ENCODE data around the gene BIN1. TPM values are rescaled to one million over a fixed set of nuclear protein-coding genes. Genes with fewer than 3 reads are reported as not detected.

BIN1 gene
- polyA plus RNA-seq, 1 of the 3 experiments (the other 2 are of a cell fraction): 40.3 TPM

GRCh38 chr2:127011796-127012195 lies 95.2 kb downstream of the BIN1 start:
- Histone ChIP-seq H3K4me1 (ENCODE audit: control insufficient read depth in 1 of 2, insufficient read depth in 2 of 2, low read depth in 1 of 2, low read length in 1 of 2) (peaks cover 3 to 10% of the 10 kb centered on the region in 2 experiments; a peak in 2 of 4 replicates), H2AFZ (ENCODE audit: low read depth) (no peak overlapping the region), H3K9ac (no peak overlapping the region), H3K27ac (ENCODE audit: low read depth in 2 of 2, low read length in 1 of 2) (no peak overlapping the region), H3K79me2 (ENCODE audit: insufficient read depth) (no peaks in the 10 kb centered on the region), H4K20me1 (ENCODE audit: insufficient read depth) (no peaks in the 10 kb centered on the region), H3K9me3 (no peaks in the 10 kb centered on the region), H3K27me3 (ENCODE audit: insufficient read depth) (peaks cover 7% of the 10 kb centered on the region; the same call in 1 of the 2 replicates), H3K4me3 (ENCODE audit: low read depth in 2 of 2, low read length in 1 of 2) (no peak overlapping the region), H3K36me3 (replicated peaks in 1 of 2; ENCODE audit: control insufficient read depth in 1 of 2, insufficient read depth in 2 of 2, low read length in 1 of 2) (no peaks in the 10 kb centered on the region), H3F3A (replicated peaks; ENCODE audit: insufficient read depth) (no peaks in the 10 kb centered on the region), H3K4me2 (no peak overlapping the region), H3K9me2 (no peaks in the 10 kb centered on the region)
- ChIA-PET POLR2A (no interaction called here), CTCF (interaction anchor here (2.3 kb wide), 1 partner anchor 13 kb away, joined by 6 read pairs; no protein-coding TSS in a partner anchor)
- no peak for DNase-seq
- WGBS (ENCODE audit: low lambda C conversion rate): 49% methylated on average over 8 of the region's 8 CpGs
- TF ChIP-seq CHD2 (IDR thresholded peaks at IDR 0.05; ENCODE audit: low read length, partially characterized antibody): no peak
- TF ChIP-seq FOXM1 (IDR thresholded peaks at IDR 0.05; ENCODE audit: low read depth): no peak
- no peak for TF ChIP-seq TEAD4 (IDR thresholded peaks at IDR 0.05; ENCODE audit: borderline replicate concordance, insufficient read depth)
- no peak for TF ChIP-seq USF2 (IDR thresholded peaks at IDR 0.05; ENCODE audit: borderline replicate concordance, low read depth, low read length)
- no peak for TF ChIP-seq NRF1 (IDR thresholded peaks at IDR 0.05; ENCODE audit: low read depth, low read length)

GRCh38 chr2:127011231-127011661 lies 95.7 kb downstream of the BIN1 start:
- Histone ChIP-seq H3K9me2 (no peaks in the 10 kb centered on the region), H3K36me3 (replicated peaks in 1 of 2; ENCODE audit: control insufficient read depth in 1 of 2, insufficient read depth in 2 of 2, low read length in 1 of 2) (no peaks in the 10 kb centered on the region), H3K4me1 (ENCODE audit: control insufficient read depth in 1 of 2, insufficient read depth in 2 of 2, low read depth in 1 of 2, low read length in 1 of 2) (peaks cover 3 to 10% of the 10 kb centered on the region in 2 experiments; a peak in 2 of 4 replicates), H3K27me3 (ENCODE audit: insufficient read depth) (peaks cover 7% of the 10 kb centered on the region; the same call in 1 of the 2 replicates), H3K79me2 (ENCODE audit: insufficient read depth) (no peaks in the 10 kb centered on the region), H3F3A (replicated peaks; ENCODE audit: insufficient read depth) (no peaks in the 10 kb centered on the region), H4K20me1 (ENCODE audit: insufficient read depth) (no peaks in the 10 kb centered on the region), H3K4me2 (no peak overlapping the region), H2AFZ (ENCODE audit: low read depth) (no peak overlapping the region), H3K4me3 (ENCODE audit: low read depth in 2 of 2, low read length in 1 of 2) (no peak overlapping the region), H3K9ac (no peak overlapping the region), H3K27ac (ENCODE audit: low read depth in 2 of 2, low read length in 1 of 2) (no peak overlapping the region), H3K9me3 (no peaks in the 10 kb centered on the region)
- ChIA-PET CTCF (interaction anchor here (2.3 kb wide), 1 partner anchor 13 kb away, joined by 6 read pairs; no protein-coding TSS in a partner anchor), POLR2A (no interaction called here)
- TF ChIP-seq USF2 (IDR thresholded peaks at IDR 0.05; ENCODE audit: borderline replicate concordance, low read depth, low read length) (no peak), REST (IDR thresholded peaks at IDR 0.05; ENCODE audit: low read depth, low read length) (no peak), MXI1 (IDR thresholded peaks at IDR 0.05; ENCODE audit: low read depth, low read length) (no peak), CTCF (IDR thresholded peaks at IDR 0.05) (no peak), RXRA (IDR thresholded peaks at IDR 0.05; ENCODE audit: borderline replicate concordance, low read depth) (no peak), PBX3 (IDR thresholded peaks at IDR 0.05) (no peak)
- 50% methylated on average over 2 of the region's 2 CpGs for WGBS (ENCODE audit: low lambda C conversion rate)
- no peak for DNase-seq
